Heart right ventricle (tissue), 16 donors: Measurements from ENCODE around the gene TENT4B. TPM values are rescaled to one million over a fixed set of nuclear protein-coding genes. Genes with fewer than 3 reads are reported as not detected.

Experiments
- ATAC-seq, 8 donors: fragments of 200-7000 bp; cut with Tn5 transposase; one replicate each; pipeline ENCODE4 v1.9.1; 2020; ENCODE audit warnings: mild to moderate bottlenecking in 8 of 8, moderate library complexity in 8 of 8, moderate number of reproducible peaks in 1 of 8
- DNase-seq, 2 donors: peaks; one replicate each; pipeline ENCODE4 v3.0.0-alpha.2; 2020
- H3K27ac ChIP-seq, 10 donors: fragments of 200-600 bp; sonication (generic) in 2 of 10; one replicate each; pipeline versions ENCODE4 v1.5.0 to v1.8.0; 2020 to 2022; ENCODE audit warnings: mild to moderate bottlenecking in 3 of 10
- H3K27me3 ChIP-seq, 7 donors: fragments of 200-600 bp; one replicate each; pipeline ENCODE4 v1.8.0; 2021 to 2022; ENCODE audit warnings: mild to moderate bottlenecking in 2 of 7
- H3K36me3 ChIP-seq, 9 donors: fragments of 200-600 bp; sonication (generic) in 1 of 9; one replicate each; pipeline versions ENCODE4 v1.5.0 to v1.8.0; 2020 to 2022; ENCODE audit warnings: mild to moderate bottlenecking in 2 of 9
- H3K4me1 ChIP-seq, 9 donors: fragments of 200-600 bp; sonication (generic) in 1 of 9; one replicate each; pipeline versions ENCODE4 v1.5.0 to v1.8.0; 2020 to 2022; ENCODE audit warnings: mild to moderate bottlenecking in 4 of 9
- H3K4me3 ChIP-seq, 10 donors: fragments of 200-600 bp; sonication (generic) in 2 of 10; one replicate each; pipeline versions ENCODE4 v1.5.0 to v1.8.0; 2020 to 2022; ENCODE audit warnings: mild to moderate bottlenecking in 7 of 10, moderate library complexity in 2 of 10
- H3K9me3 ChIP-seq, 11 donors: fragments of 200-600 bp in 10 of 11; sonication (generic) in 2 of 11; one replicate each; pipeline versions ENCODE4 v1.5.0 to v1.8.0; 2013 to 2022; ENCODE audit warnings: mild to moderate bottlenecking in 2 of 11, control low read depth in 1 of 11, moderate library complexity in 1 of 11
- WGBS, 2 donors: extraction: QIAGEN DNeasy Blood & Tissue Kit; methylation state at CpG; one replicate each; pipeline ENCODE4 v1.1.7; 2013; ENCODE audit warnings: inconsistent platforms in 1 of 2; 5-methylcytosine and 5-hydroxymethylcytosine counted together
- intact Hi-C, 10 donors: fragments of 100-400 bp; cut with DNase I; formaldehyde crosslinking; loops; one replicate each; pipeline versions ENCODE4 v1.11.1 to v1.14.2; 2022
- polyA plus RNA-seq, 2 donors: library from polyadenylated mRNA; stranded (reverse); fragments of 200-250 nt; gene quantifications; one replicate each; pipeline ENCODE4 v1.2.3, GENCODE V29; 2013
- total RNA-seq, 10 donors: library from RNA; stranded (reverse); fragmentation: NEBNext Ultra II Directional in 3 of 10; extraction: Animal tissue kit (Norgen Biotek cat#: 25700) in 3 of 10; gene quantifications; one replicate each; pipeline versions ENCODE4 v1.2.1 to v1.2.4, GENCODE V29; 2021 to 2023
- TF ChIP-seq, protein P1 (sequence below), 9 donors: fragments of 200-600 bp; sonication (generic) in 2 of 9; IDR thresholded peaks; one replicate each; pipeline versions ENCODE4 v1.5.0 to v1.8.0; 2021 to 2022; ENCODE audit warnings: antibody characterized with exemption in 9 of 9, mild to moderate bottlenecking in 5 of 9, moderate library complexity in 1 of 9
- donor health status: Arrhythmogenic right ventricular cardiomyopathy.
- donor health status: ischemic (EF 13 %, LVEDD 7.1; RV severe dilation, severe dysfunction).
- donor health status: healthy with polysubstance abuse.
- donor health status: DM: no; HTN: yes; CAD: no.
- donor health status: DM: no; HTN: no; CAD: no.
- donor health status: ischemic (EF 25% LVEDD 6.9; RV normal size, moderate dysfunction).
- donor health status: ischemic (EF 25% LVEDD 5.7; RV mildly dilated, moderate dysfunction).
- donor health status: healthy.
- donor health status: DM: yes; HTN: yes; CAD: no.
- donor health status: Ischemic cardiomyopathy.
- donor health status: ischemic (EF 35%, LVEDD 5.7; RV mildly dilated, moderate dysfunction).
- donor health status: nonischemic (EF 11% LVEDD 7.7; RV severe dilation, severe dysfunction).
- donor health status: DM: yes; HTN: yes; CAD: no.
- donor health status: PGD.
- donor health status: ischemic (EF 29% LVEDD 5.4; RV normal size, mild dysfunction).
- donor health status: nonischemic (EF 23%, LVEDD 6.1; RV moderate dilation, normal function).

TENT4B gene
- total and polyA plus RNA-seq, 12 donors: 2.7 to 8.6 (median 6.4) TPM

DNA sequence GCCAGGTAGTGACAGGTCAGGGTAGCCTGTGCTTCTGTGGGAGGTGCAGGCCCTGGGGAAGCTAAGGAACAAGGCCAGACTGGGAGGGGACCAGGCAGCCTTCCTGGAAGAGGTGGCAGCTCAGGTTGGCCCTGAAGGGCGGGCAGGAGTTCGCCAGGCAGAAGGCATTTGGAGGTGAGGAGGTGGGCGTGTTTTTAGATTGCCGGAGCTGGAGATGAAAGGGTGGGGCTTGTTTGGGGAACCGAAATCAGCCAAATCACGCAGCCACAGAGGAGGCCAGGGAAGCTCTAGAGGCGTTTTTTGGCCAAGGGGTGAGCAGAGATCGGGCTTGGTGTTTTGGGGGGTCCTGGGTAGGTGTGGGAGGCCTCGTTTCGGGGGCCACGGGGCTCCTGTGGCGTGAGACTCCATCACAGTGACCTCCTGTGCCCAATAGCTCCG, 120.8 kb downstream of the TENT4B start:
- peak overlapping the region in 6 of 10 donors; percentile 32 to 55 (median 34) for H3K4me3 ChIP-seq
- 80 to 82% methylated on average over 13 of the region's 13 CpGs for WGBS, 2 donors
- no peaks in the 10 kb centered on the region for H3K27me3 ChIP-seq
- H3K27ac ChIP-seq: peak overlapping the region in 8 of 10 donors; percentile 4 to 93 (median 46)
- H3K9me3 ChIP-seq: peaks cover 0 to 4% (median 0%) of the 10 kb centered on the region in 11 donors
- DNase-seq (no peak), ATAC-seq (peak in 3 of 8 donors; percentile 18 to 59 (median 40))
- no peaks in the 10 kb centered on the region for H3K36me3 ChIP-seq
- intact Hi-C loops: no loop called here
- peaks cover 0 to 79% (median 0%) of the 10 kb centered on the region in 9 donors for H3K4me1 ChIP-seq
- TF ChIP-seq, protein P1, sequence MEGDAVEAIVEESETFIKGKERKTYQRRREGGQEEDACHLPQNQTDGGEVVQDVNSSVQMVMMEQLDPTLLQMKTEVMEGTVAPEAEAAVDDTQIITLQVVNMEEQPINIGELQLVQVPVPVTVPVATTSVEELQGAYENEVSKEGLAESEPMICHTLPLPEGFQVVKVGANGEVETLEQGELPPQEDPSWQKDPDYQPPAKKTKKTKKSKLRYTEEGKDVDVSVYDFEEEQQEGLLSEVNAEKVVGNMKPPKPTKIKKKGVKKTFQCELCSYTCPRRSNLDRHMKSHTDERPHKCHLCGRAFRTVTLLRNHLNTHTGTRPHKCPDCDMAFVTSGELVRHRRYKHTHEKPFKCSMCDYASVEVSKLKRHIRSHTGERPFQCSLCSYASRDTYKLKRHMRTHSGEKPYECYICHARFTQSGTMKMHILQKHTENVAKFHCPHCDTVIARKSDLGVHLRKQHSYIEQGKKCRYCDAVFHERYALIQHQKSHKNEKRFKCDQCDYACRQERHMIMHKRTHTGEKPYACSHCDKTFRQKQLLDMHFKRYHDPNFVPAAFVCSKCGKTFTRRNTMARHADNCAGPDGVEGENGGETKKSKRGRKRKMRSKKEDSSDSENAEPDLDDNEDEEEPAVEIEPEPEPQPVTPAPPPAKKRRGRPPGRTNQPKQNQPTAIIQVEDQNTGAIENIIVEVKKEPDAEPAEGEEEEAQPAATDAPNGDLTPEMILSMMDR (IDR thresholded peaks at IDR 0.05): no peak

DNA sequence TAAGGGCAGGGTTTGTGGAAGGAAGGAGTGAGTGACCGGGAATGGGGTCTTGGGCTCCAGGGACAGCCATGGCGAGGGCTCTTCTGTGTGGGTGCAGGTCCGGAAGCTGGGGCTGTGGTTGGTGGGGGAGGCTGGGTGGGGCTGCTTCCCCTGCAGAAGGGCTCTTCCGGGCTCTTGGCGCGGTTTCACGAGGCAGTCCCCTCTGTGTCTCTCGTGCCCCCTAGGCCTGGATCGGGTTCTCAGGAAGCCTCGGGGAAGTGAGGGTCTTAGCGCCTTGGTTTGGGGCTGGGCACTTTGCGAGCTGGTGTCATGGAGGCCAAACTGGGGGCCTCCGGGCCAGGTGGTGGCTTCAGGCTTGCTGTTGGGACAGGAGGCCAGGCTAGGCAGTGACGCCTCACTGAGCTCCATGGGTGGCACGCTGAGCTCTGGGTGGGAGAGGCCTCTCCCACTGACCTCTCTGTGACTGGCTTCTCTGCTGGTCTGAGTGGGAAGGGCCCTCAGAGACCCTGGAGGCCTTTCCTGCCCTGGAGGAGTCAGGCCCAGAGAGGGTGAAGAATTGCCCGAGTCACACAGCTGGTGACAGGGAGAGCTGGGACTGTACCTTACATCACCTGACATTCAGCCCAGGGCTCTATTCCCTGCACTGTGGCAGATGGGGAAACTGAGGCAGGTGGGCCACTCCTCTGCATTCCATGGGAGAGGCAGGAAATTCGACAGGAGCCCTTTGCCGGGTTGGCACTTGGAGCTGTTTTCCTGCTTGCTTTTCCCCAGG, 121.4 kb downstream of the TENT4B start:
- Histone ChIP-seq H3K36me3 (no peaks in the 10 kb centered on the region), H3K4me1 (peaks cover 0 to 85% (median 0%) of the 10 kb centered on the region in 9 donors), H3K4me3 (peak overlapping the region in 8 of 10 donors; percentile 4 to 55 (median 32)), H3K27me3 (no peaks in the 10 kb centered on the region), H3K27ac (peak overlapping the region in 8 of 10 donors; percentile 4 to 93 (median 46)), H3K9me3 (peaks cover 0 to 4% (median 0%) of the 10 kb centered on the region in 11 donors)
- TF ChIP-seq, protein P1 (IDR thresholded peaks at IDR 0.05): no peak
- WGBS, 2 donors: 78 to 79% methylated on average over 18 of the region's 18 CpGs
- intact Hi-C loops: no loop called here
- peak in 2 of 8 donors; percentile 14 to 23 for ATAC-seq
- no peak for DNase-seq

DNA sequence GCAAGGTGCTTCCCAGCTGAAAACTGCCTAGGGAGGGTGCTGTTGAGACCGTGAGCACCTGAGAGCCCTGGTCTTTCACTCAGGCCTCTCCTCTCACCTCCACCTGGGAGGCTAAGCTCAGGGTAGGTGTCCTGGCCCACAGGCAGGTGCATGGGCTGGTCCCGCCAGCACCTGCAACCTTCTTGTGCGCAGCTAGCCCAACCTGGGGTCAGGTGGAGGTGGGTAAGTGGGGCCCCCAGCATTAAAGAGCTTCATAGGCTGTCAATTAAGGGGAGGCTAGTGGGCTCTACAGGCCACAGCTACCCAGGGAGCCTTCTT, 122.0 kb downstream of the TENT4B start:
- peaks cover 0 to 4% (median 0%) of the 10 kb centered on the region in 11 donors for H3K9me3 ChIP-seq
- no peaks in the 10 kb centered on the region for H3K36me3 ChIP-seq
- H3K4me3 ChIP-seq: peak overlapping the region in 7 of 10 donors; percentile 4 to 55 (median 33)
- peaks cover 0 to 90% (median 0%) of the 10 kb centered on the region in 9 donors for H3K4me1 ChIP-seq
- 90 to 93% methylated on average over 3 of the region's 3 CpGs for WGBS, 2 donors
- ATAC-seq (no peak), DNase-seq (no peak)
- peak overlapping the region in 6 of 10 donors; percentile 14 to 93 (median 65) for H3K27ac ChIP-seq
- TF ChIP-seq, protein P1 (IDR thresholded peaks at IDR 0.05): no peak
- intact Hi-C loops: no loop called here
- no peaks in the 10 kb centered on the region for H3K27me3 ChIP-seq

DNA sequence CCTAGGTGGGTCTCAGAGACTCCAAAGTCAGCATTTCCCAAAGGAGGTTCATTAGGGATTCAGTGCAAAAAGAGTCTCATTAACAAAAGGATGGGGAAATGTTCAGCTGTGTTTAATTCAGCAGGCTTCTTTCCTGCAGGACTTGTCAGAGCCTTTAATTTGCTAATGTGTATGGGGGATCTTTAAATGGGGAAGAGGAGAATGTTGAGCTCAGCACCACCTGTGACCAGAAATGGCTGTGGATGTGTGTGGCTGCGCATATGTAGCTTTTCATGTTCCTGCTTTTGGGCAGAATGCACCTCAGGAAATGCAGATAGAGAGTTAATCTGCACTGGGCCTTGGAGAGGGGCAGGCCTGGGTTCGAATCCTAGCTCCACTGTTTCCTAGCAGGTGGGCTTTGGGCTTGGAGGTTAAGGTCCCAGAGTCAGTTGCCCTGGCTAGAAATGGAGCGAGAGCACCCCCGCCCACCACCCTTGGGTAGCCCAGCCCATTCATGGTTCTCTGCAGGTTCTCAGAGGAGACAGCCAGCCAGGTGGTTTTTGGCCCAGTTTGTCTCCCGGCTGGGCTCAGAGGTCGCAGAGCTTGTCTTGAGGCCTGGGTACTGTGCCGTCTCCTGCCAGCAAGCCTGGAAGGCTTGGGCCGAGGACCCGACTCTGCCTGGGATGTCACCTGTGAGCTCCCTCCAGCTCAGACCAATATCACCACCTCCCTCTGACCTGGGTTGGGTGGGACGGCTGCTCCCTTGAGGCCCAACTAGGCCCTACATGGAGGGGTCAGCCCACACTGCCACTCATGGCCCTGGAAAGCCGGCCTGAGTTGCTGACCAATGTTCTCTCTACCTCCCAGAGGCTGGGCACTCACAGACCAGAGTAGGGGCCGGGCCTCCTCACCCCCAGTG, 122.6 kb downstream of the TENT4B start:
- WGBS, 2 donors: 86% methylated on average over 12 of the region's 12 CpGs
- Histone ChIP-seq H3K36me3 (no peaks in the 10 kb centered on the region), H3K4me3 (peak overlapping the region in 7 of 10 donors; percentile 4 to 55 (median 32)), H3K27me3 (no peaks in the 10 kb centered on the region), H3K4me1 (peaks cover 0 to 90% (median 0%) of the 10 kb centered on the region in 9 donors), H3K9me3 (peaks cover 0 to 7% (median 0%) of the 10 kb centered on the region in 11 donors), H3K27ac (peak overlapping the region in 3 of 10 donors; percentile 2 to 93 (median 61))
- no peak for ATAC-seq
- intact Hi-C loops: no loop called here
- DNase-seq: no peak
- TF ChIP-seq, protein P1 (IDR thresholded peaks at IDR 0.05): no peak
